Measurements from ENCODE around the gene MSI2.

MSI2 gene

DNA sequence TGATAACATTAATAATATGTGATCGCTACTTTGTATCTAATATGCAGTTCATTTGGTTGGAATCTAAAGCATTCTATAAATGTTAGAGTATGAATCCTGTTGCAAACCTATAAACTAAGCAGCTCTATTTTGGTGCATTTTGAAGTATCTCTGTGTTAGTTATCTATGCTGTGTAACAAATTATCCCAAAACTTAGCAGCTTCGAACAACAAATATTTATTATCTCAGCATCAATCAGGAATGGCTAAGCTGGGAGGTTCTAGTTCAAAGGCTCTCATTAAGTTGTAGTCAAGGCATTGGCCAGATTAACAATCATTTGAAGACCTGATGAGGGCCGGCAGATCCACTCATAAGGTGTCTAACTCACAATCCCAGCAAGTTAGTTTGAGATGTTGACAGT, 10.1 kb upstream of the MSI2 start:
- no peak for DNase-seq (ENCODE audit: low read depth)

DNA sequence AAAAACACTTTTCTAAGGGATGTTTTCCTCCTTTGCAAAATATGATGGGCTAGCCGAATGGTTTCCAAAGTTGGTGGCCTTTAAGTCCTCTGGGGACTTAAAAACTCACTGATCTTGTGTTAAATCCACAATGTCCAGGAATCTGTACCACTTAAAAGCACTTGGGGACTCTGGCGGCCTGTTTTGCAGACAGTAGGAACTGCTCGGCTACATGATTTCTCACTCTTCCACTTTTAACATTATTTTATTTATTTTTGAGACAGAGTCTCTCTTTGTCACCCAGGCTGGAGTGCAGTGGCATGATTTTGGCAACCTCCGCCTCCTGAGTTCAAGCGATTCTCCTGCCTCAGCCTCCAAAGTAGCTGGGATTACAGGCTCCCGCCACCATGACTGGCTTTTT, 9.1 kb upstream of the MSI2 start:
- DNase-seq (ENCODE audit: low read depth): no peak

DNA sequence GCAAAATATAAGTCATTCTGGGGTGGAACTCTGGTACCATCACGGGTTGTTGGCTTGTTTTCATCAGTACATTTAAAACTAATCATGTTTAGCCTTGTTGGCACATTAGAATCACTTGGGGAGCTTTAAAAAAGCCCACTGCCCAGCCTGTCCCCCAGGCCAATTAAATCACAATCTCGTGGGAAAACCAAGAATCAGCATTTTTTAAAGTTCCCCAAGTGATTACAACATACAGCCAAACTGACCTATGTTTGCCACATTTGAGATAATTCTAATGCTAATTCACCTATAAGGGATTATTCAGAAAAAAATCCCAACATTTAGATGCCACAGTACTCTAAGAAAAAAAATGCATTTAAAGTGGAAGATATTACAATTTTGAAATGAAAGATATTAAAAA, 8.4 kb upstream of the MSI2 start:
- DNase-seq (ENCODE audit: low read depth): no peak

GRCh38 chr17:57249520-57249919, 6.8 kb upstream of the MSI2 start:
- no peak for DNase-seq (ENCODE audit: low read depth)

- no peak for DNase-seq (ENCODE audit: low read depth)
Observed at GRCh38 chr17:57251211-57251787, 5.0 kb upstream of the MSI2 start.

DNA sequence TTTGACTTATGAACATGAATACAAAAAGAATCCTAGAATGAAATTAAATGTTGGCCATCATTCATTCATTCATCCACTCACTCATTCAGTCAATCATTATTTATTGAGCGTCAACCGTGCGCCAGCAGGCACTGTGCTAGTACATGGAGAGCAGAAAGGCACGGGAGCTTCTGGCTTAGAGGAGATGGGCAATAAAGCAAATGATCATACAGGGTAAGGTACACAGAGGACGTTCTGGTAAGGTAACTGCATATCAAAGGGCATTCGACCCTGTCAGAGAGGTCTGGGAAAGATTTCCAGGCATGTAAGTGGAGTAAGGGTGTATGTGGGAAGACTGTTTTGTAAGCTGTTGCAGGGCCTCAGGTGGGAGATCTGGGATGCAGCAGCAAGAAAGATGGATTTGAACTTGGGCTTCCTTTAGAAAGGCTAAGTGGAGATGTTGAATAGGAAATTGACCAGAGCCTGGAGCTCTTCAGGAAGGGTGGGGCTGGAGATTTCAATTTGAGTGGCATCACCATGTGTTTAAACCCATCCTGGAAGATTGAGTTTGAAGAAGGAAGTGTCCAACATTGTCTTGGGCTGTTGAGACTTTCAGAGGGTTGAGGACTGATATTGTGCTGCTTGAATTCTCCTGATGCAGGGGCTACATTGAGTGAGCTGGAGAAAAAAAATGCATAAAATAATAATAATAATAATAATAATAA, 2.8 kb upstream of the MSI2 start:
- no peak for DNase-seq (ENCODE audit: low read depth)

DNA sequence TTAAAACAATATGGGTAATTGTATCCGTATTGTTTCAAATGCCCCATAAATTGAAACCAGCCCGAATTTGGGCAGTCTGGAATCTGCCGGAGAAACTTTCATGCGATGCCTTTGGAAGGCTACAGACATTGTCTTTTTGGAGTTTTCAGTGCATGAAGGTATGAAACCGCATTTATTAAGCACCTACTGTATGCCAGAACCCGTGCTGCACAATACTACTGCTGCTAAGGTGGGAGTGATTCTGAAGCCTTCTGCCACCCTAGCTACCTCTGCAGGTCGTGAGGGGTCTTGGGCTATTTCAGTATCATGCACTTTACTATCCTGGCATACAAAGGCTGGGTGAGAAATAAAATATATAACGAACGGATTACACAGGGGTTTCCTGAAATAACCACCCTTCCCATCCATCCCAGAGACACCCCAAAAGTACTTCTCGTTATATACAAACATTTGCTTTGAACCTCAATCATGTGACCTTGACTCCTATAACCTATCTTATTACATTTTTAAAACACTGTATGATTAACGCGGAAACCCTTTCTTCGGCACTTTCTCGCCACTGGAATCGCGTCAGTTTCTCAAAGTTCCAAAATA, 1.0 kb upstream of the MSI2 start:
- DNase-seq (ENCODE audit: low read depth): no peak

- peak; percentile 33 for DNase-seq (ENCODE audit: low read depth)
Observed at GRCh38 chr17:57256708-57257112, 387 bp downstream of the MSI2 start.

DNA sequence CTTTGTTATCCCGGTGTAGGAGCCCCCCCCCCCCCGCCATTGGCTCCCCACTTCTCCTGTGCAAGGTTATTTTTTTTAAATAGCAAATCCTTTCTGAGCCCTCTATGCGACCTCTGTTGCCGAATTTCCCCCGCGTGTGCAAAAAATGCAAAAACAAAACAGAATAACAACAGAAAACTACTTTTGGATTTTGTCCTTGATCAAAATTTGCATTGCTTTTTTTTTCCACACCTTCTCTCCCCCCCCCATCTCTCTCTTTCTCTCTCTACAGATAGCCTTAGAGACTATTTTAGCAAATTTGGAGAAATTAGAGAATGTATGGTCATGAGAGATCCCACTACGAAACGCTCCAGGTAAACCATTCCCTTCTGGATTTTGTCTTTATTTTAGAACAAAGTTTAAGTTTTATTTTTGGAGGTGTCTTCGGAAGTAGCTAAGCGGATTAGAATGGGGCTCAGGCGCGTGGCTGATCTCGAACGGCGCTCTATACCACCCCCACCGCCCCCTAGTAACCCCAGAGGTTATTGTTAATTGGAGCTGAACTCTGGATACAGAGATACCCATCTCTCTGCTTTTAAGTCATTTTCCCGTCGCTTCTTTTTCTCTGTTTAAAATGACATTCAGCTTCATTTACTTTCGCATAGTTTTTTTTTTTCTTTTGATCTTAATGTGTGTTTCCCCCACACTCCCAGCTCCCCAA, 1.0 kb downstream of the MSI2 start:
- DNase-seq (ENCODE audit: low read depth): no peak

GRCh38 chr17:57257895-57258851, 1.9 kb downstream of the MSI2 start:
- no peak for DNase-seq (ENCODE audit: low read depth)

DNA sequence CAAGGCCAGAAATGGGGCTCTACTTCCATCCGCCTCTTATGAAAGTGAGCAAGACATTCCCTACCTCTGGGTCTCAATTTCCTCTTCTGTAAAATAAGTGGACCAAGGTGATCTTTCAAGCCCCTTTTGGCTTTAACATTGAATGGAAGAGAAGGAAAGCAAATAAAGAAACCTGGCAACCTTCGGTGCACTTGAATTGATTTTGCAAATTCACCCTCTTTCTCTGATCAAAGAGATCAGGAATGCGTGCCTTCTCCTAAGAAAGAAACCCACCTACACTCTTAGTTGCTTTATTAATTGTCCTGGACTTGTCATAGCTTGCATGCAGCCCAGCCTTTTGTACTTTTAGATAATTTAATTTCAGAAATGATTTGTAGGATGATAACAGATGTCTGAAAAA, 3.0 kb downstream of the MSI2 start:
- DNase-seq (ENCODE audit: low read depth): no peak

DNA sequence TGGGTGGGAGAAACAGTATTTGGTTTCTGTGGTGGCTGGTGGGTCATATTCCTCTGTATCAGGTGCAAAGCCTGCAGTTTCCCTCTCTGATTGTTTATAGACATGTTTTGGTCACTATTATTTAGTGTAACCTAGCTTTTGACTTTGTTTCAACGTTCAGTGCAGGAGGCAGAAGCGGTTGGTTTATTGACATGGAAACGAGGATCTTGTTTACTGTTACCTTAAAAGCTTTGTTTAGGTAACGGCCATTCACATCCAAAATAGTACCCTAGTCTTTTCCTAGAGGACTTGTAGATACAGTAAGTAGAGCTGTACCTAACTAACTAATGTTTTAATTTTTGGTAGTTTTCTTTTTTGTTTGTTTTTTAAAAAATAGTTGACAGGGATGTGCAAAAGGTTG, 3.5 kb downstream of the MSI2 start:
- DNase-seq (ENCODE audit: low read depth): no peak

DNA sequence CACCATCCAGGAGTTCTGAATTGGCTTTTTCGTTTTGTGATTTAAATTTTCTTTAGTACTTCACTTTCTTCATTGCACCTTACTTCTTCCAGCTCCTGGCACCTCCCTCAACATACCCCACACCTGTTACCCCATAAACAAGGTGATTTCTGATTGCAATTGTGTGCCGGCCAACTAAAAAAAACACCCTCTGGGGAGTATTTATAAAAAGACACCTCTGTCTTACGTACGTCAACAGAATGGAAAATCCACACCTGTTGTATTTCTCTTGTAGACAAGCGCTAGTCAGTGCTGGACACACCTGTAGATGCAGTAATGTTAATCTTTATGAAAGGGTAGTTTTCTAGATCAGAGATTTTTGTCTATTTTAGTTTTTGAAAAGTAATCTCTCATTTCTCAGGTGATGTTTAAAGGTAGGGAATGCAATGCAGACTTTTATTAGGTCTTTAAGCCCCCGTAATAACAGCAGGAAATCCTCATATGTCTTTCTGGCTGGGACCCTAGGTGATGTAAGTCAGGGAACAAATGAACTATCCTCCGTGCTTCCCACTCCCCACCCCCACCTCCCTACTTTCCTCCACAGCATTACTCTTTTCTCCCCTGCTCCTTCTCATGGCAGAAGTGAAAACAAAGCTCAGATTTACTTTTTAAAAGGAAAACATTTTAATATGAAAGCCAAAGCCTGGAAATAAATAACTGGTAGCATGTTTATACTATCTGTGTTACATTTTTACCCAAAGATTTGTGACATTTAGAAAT, 4.2 kb downstream of the MSI2 start:
- DNase-seq (ENCODE audit: low read depth): no peak

- DNase-seq (ENCODE audit: low read depth): no peak
Observed at GRCh38 chr17:57261084-57261461, 4.8 kb downstream of the MSI2 start.

DNA sequence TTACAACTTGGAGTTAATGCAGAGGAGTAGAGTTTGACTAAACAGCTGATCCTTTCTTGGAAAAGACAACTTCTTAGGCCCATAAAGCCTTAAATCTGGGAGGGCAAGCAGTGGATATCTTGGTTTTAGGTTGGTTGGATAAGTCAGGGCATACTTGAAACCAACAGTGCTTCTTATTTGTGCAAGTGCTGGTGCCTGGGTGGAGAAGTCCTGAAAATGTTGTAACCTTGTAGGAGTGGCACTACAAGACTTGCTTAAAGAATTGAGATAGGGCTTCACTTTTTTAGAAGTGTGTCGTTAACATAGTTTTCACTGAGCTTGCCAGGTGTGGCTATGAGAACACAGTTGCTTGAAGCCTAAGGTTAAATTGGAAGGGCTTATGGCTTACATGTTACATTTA, 6.2 kb downstream of the MSI2 start:
- DNase-seq (ENCODE audit: low read depth): no peak

- DNase-seq (ENCODE audit: low read depth): no peak
Observed at GRCh38 chr17:57264250-57264649, 7.9 kb downstream of the MSI2 start.

DNA sequence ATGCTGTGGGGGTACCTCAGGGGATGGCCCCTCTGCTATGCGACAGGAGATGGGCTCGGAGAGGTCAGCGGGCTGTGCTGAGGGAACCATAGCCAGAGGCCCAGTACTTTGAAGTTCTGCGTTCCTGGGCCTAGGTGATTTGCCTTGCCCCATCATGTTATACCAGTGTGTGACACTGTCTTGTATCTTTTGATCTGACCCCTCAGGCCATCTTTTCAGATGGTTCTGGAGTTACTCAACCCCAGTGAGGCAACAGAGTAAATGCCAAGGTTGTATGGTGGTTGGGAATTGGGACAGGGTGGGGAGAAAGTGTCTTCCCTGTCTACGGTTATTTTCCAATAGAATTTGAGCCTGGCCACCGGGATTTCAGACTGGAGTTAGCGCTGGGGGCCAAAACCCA, 8.5 kb downstream of the MSI2 start:
- no peak for DNase-seq (ENCODE audit: low read depth)

- DNase-seq (ENCODE audit: low read depth): no peak
Observed at GRCh38 chr17:57266902-57267311, 10.6 kb downstream of the MSI2 start.

- DNase-seq (ENCODE audit: low read depth): no peak
Observed at GRCh38 chr17:57268181-57268580, 11.9 kb downstream of the MSI2 start.

GRCh38 chr17:57269052-57269451, 12.7 kb downstream of the MSI2 start:
- DNase-seq (ENCODE audit: low read depth): no peak

DNA sequence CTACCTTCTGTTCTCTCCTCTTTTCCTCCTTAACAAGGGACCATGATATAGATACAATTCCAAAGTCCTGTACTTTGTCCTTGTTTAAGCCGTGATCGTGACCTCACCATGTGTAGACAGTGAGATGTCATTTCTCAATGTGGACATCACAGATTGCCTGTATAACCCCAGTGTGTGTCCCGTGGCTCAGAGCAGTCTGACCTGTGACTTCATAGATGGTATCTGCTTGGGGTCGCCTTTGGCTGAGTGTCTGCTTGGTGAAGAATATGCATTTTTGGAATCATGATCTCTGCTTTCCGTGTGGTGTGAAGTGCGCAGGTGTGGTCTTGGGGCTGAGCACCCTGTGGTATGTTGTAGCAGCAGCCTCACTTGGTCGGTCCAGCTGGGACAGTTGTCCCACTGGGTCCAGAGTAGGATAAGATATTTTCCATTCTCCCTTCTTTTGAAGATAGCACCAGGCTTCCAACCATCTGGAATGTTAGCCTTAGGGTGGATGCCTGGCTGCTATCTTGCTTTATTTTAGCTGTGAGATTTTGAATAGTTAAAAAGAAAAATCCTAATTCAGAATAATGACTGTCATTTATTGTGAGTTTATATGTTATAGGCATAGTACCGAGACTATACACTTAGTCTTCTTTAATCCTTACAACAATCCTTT, 13.4 kb downstream of the MSI2 start:
- no peak for DNase-seq (ENCODE audit: low read depth)

Measured in activated T-cell treated with anti-CD3 and anti-CD28 coated beads for 1 hour (primary cell).